ENCODE measurements around the gene KLHL36.
"Not testable (repeated sequence)": the region's sequence is repeated elsewhere in the genome, so short reads cannot be mapped to it uniquely, and the experiment has no call there.

KLHL36 gene

DNA sequence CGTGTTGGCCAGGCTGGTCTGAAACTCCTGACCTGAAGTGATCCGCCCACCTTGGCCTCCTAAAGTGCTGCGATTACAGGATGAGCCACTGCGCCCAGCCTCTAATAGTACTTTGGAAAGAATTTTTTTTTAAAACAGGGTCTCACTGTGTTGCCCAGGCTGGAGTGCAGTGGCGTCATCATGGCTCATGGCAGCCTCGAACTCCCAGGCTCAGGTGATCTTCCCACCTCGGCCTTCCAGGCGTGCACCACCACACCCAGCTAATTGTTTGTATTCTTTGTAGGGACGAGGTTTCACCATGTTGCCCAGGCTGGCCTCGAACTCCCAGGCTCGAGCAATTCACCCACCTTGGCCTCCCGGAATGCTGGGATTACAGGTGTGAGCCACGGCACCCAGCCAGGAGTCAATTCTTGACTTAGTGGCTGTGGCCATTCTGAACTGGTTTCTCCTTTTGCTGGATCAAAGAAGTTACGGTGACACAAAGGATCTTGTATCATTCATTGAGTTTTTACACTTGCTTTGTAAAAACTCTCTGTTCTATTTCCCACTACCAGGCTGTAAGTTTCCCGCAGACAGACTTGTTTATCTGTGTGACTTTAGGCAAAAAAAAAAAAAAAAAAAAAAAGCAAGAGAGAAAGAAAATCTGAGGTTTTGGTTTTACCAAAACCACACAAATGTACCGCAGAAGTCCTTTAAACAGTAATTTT, 17.7 kb upstream of the KLHL36 start:
- H3K27me3 ChIP-seq (ENCODE audit: insufficient read depth, low read length): no peaks in the 10 kb centered on the region
- no peak overlapping the region for H3K27ac ChIP-seq (ENCODE audit: low read depth, low read length)
- no peaks in the 10 kb centered on the region for H3K36me3 ChIP-seq (ENCODE audit: insufficient read depth, low read length)
- no peaks in the 10 kb centered on the region for H3K79me2 ChIP-seq (ENCODE audit: control insufficient read depth, insufficient read depth, low read length, unreplicated experiment)
- no peak overlapping the region for H3K4me3 ChIP-seq (ENCODE audit: low read depth, low read length)
- H2AFZ ChIP-seq (ENCODE audit: low read length, unreplicated experiment): no peak overlapping the region
- no peaks in the 10 kb centered on the region for H3K4me1 ChIP-seq (ENCODE audit: control insufficient read depth, insufficient read depth, low read length, unreplicated experiment)

- Histone ChIP-seq H3K36me3 (ENCODE audit: insufficient read depth, low read length) (no peaks in the 10 kb centered on the region), H3K79me2 (ENCODE audit: control insufficient read depth, insufficient read depth, low read length, unreplicated experiment) (no peaks in the 10 kb centered on the region)
Observed at GRCh38 chr16:84631153-84631466, 17.2 kb upstream of the KLHL36 start.

DNA sequence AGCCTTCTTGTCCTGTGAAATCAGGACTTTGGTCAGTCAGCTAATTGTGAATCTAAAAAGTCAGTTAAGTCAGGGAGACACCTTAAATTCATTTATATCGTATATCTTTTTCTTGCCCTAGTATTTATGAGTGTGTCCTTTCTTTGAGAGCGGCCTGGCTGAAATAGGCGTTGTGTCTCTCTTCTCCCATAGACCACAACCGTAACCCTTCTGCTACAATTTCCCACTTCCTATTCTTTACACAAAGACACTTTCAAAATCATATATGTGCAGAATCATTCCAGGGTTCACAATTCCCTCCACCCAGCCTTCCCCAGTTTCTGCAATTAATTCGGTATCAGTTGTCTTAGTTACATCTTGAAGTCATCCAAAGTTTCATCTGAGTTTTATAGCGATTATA, 16.4 kb upstream of the KLHL36 start:
- H2AFZ ChIP-seq (ENCODE audit: low read length, unreplicated experiment): no peak overlapping the region
- H3K27me3 ChIP-seq (ENCODE audit: insufficient read depth, low read length): no peaks in the 10 kb centered on the region
- no peaks in the 10 kb centered on the region for H3K79me2 ChIP-seq (ENCODE audit: control insufficient read depth, insufficient read depth, low read length, unreplicated experiment)
- H3K4me3 ChIP-seq (ENCODE audit: low read depth, low read length): no peak overlapping the region
- H3K36me3 ChIP-seq (ENCODE audit: insufficient read depth, low read length): no peaks in the 10 kb centered on the region
- no peaks in the 10 kb centered on the region for H3K4me1 ChIP-seq (ENCODE audit: control insufficient read depth, insufficient read depth, low read length, unreplicated experiment)
- H3K27ac ChIP-seq (ENCODE audit: low read depth, low read length): no peak overlapping the region

More at GRCh38 chr16:84631153-84631466, 17.2 kb upstream of the KLHL36 start:
- Histone ChIP-seq H3K4me3 (ENCODE audit: low read depth, low read length) (no peak overlapping the region), H2AFZ (ENCODE audit: low read length, unreplicated experiment) (no peak overlapping the region), H3K27ac (ENCODE audit: low read depth, low read length) (no peak overlapping the region), H3K27me3 (ENCODE audit: insufficient read depth, low read length) (no peaks in the 10 kb centered on the region), H3K4me1 (ENCODE audit: control insufficient read depth, insufficient read depth, low read length, unreplicated experiment) (no peaks in the 10 kb centered on the region)

GRCh38 chr16:84632862-84633261, 15.4 kb upstream of the KLHL36 start:
- not testable (repeated sequence) for H3K4me1 ChIP-seq (ENCODE audit: control insufficient read depth, insufficient read depth, low read length, unreplicated experiment); H3K27ac ChIP-seq (ENCODE audit: low read depth, low read length); H3K79me2 ChIP-seq (ENCODE audit: control insufficient read depth, insufficient read depth, low read length, unreplicated experiment)

GRCh38 chr16:84633622-84634021, 14.7 kb upstream of the KLHL36 start:
- H3K4me3 ChIP-seq (ENCODE audit: low read depth, low read length): no peak overlapping the region
- no peaks in the 10 kb centered on the region for H3K27me3 ChIP-seq (ENCODE audit: insufficient read depth, low read length)
- H3K27ac ChIP-seq (ENCODE audit: low read depth, low read length): no peak overlapping the region
- no peaks in the 10 kb centered on the region for H3K4me1 ChIP-seq (ENCODE audit: control insufficient read depth, insufficient read depth, low read length, unreplicated experiment)
- H2AFZ ChIP-seq (ENCODE audit: low read length, unreplicated experiment): no peak overlapping the region
- H3K36me3 ChIP-seq (ENCODE audit: insufficient read depth, low read length): no peaks in the 10 kb centered on the region
- H3K79me2 ChIP-seq (ENCODE audit: control insufficient read depth, insufficient read depth, low read length, unreplicated experiment): no peaks in the 10 kb centered on the region

More at GRCh38 chr16:84632862-84633261, 15.4 kb upstream of the KLHL36 start:
- not testable (repeated sequence) for H3K27me3 ChIP-seq (ENCODE audit: insufficient read depth, low read length); H3K36me3 ChIP-seq (ENCODE audit: insufficient read depth, low read length); H2AFZ ChIP-seq (ENCODE audit: low read length, unreplicated experiment); H3K4me3 ChIP-seq (ENCODE audit: low read depth, low read length)

- no peak overlapping the region for H2AFZ ChIP-seq (ENCODE audit: low read length, unreplicated experiment)
Observed at GRCh38 chr16:84635702-84636101, 12.6 kb upstream of the KLHL36 start.

DNA sequence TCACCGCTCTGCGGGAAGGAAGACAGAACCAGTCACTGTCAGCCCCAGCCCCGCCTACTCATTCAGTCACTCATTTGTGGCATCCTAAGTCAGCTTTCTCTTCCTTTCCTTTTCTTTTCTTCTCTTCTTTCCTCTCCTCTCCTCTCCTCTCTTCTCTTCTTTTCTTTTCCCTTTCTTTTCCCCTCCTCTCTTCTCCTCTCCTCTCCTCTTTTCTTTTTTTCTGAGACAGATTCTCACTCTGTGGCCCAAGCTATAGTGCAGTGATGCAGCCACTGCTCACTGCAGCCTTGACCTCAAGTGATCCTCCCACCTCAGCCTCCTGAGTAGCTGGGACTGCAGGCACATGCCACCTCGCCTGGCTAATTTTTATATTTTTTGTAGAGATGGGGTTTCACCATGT, 10.6 kb upstream of the KLHL36 start:
- no peak overlapping the region for H2AFZ ChIP-seq (ENCODE audit: low read length, unreplicated experiment)
- no peak overlapping the region for H3K27ac ChIP-seq (ENCODE audit: low read depth, low read length)
- no peaks in the 10 kb centered on the region for H3K27me3 ChIP-seq (ENCODE audit: insufficient read depth, low read length)

More at GRCh38 chr16:84635702-84636101, 12.6 kb upstream of the KLHL36 start:
- Histone ChIP-seq H3K4me1 (ENCODE audit: control insufficient read depth, insufficient read depth, low read length, unreplicated experiment) (no peaks in the 10 kb centered on the region), H3K4me3 (ENCODE audit: low read depth, low read length) (no peak overlapping the region), H3K27me3 (ENCODE audit: insufficient read depth, low read length) (no peaks in the 10 kb centered on the region), H3K36me3 (ENCODE audit: insufficient read depth, low read length) (no peaks in the 10 kb centered on the region), H3K79me2 (ENCODE audit: control insufficient read depth, insufficient read depth, low read length, unreplicated experiment) (no peaks in the 10 kb centered on the region), H3K27ac (ENCODE audit: low read depth, low read length) (no peak overlapping the region)

GRCh38 chr16:84638231-84638806, 10.0 kb upstream of the KLHL36 start:
- Histone ChIP-seq H3K27ac (ENCODE audit: low read depth, low read length) (no peak overlapping the region), H3K4me1 (ENCODE audit: control insufficient read depth, insufficient read depth, low read length, unreplicated experiment) (peaks cover 23% of the 10 kb centered on the region), H3K79me2 (ENCODE audit: control insufficient read depth, insufficient read depth, low read length, unreplicated experiment) (no peaks in the 10 kb centered on the region), H3K27me3 (ENCODE audit: insufficient read depth, low read length) (no peaks in the 10 kb centered on the region), H3K4me3 (ENCODE audit: low read depth, low read length) (no peak overlapping the region), H3K36me3 (ENCODE audit: insufficient read depth, low read length) (no peaks in the 10 kb centered on the region), H2AFZ (ENCODE audit: low read length, unreplicated experiment) (no peak overlapping the region)

More for the DNA sequence above, 10.6 kb upstream of the KLHL36 start:
- Histone ChIP-seq H3K4me3 (ENCODE audit: low read depth, low read length) (no peak overlapping the region), H3K79me2 (ENCODE audit: control insufficient read depth, insufficient read depth, low read length, unreplicated experiment) (no peaks in the 10 kb centered on the region), H3K36me3 (ENCODE audit: insufficient read depth, low read length) (no peaks in the 10 kb centered on the region), H3K4me1 (ENCODE audit: control insufficient read depth, insufficient read depth, low read length, unreplicated experiment) (peaks cover 17% of the 10 kb centered on the region)

DNA sequence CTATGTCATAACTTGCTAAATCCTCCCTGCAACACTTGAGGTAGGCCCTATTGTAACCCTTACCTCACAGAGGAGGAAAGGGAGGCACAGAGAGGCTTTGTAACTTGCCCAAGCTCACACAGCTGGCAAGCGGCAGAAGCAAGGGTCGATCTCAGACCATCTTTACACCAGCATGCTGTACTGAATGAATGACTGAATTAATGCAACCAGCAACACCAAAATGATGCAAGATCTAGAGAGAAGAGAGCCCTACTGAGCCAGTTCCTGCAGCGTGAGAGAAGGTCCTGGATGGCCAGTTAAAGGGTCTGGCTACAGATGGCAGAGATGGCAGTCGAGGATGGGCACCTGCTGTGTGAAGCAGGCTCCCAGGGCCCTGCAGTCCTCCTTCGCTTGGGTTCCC, 8.2 kb upstream of the KLHL36 start:
- Histone ChIP-seq H3K4me1 (ENCODE audit: control insufficient read depth, insufficient read depth, low read length, unreplicated experiment) (peaks cover 38% of the 10 kb centered on the region), H3K27ac (ENCODE audit: low read depth, low read length) (no peak overlapping the region), H3K27me3 (ENCODE audit: insufficient read depth, low read length) (no peaks in the 10 kb centered on the region), H2AFZ (ENCODE audit: low read length, unreplicated experiment) (no peak overlapping the region), H3K36me3 (ENCODE audit: insufficient read depth, low read length) (no peaks in the 10 kb centered on the region), H3K79me2 (ENCODE audit: control insufficient read depth, insufficient read depth, low read length, unreplicated experiment) (no peaks in the 10 kb centered on the region), H3K4me3 (ENCODE audit: low read depth, low read length) (no peak overlapping the region)

GRCh38 chr16:84641643-84642358, 6.5 kb upstream of the KLHL36 start:
- Histone ChIP-seq H2AFZ (ENCODE audit: low read length, unreplicated experiment) (no peak overlapping the region), H3K36me3 (ENCODE audit: insufficient read depth, low read length) (no peaks in the 10 kb centered on the region), H3K4me3 (ENCODE audit: low read depth, low read length) (peak overlapping the region; percentile 49; the same call in 1 of the 2 replicates), H3K4me1 (ENCODE audit: control insufficient read depth, insufficient read depth, low read length, unreplicated experiment) (peaks cover 38% of the 10 kb centered on the region), H3K27me3 (ENCODE audit: insufficient read depth, low read length) (no peaks in the 10 kb centered on the region), H3K27ac (ENCODE audit: low read depth, low read length) (no peak overlapping the region), H3K79me2 (ENCODE audit: control insufficient read depth, insufficient read depth, low read length, unreplicated experiment) (no peaks in the 10 kb centered on the region)

DNA sequence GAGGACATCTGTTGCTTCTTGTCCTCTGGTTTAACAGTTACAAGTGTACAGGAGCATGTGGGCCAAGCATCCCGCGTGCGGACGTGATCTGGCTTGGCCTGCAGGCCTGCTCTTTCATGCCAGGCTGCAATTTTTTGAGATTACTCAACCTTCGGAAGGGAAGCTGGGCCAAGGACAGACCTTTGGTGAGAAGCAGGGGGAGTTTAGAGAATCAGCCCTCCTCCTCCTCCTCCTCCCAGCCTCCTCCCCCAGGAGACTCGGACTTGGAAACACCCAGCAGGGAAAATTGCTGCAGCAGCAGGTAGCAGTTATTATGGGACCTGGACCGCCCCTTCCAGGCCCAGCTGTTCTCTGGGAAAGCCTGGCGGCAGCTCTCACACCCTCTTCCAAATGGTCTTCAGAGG, 5.1 kb upstream of the KLHL36 start:
- Histone ChIP-seq H3K27ac (ENCODE audit: low read depth, low read length) (peak overlapping the region; percentile 42), H3K36me3 (ENCODE audit: insufficient read depth, low read length) (no peaks in the 10 kb centered on the region), H3K27me3 (ENCODE audit: insufficient read depth, low read length) (no peaks in the 10 kb centered on the region), H3K79me2 (ENCODE audit: control insufficient read depth, insufficient read depth, low read length, unreplicated experiment) (no peaks in the 10 kb centered on the region), H3K4me3 (ENCODE audit: low read depth, low read length) (peak overlapping the region; percentile 49), H2AFZ (ENCODE audit: low read length, unreplicated experiment) (peak overlapping the region; percentile 76), H3K4me1 (ENCODE audit: control insufficient read depth, insufficient read depth, low read length, unreplicated experiment) (peaks cover 38% of the 10 kb centered on the region)
